ENCODE results near the gene NINJ2. TPM values are rescaled to one million over a fixed set of nuclear protein-coding genes. Genes with fewer than 3 reads are reported as not detected.

NINJ2 gene
- total and polyA plus RNA-seq, 4 experiments from 2014 or later: 3.7 to 30.3 (median 15.0) TPM

- no peak for DNase-seq
- Histone ChIP-seq H3K4me3 (ENCODE audit: low read length in 2 of 2) (no peak overlapping the region), H3K4me1 (ENCODE audit: insufficient read depth, low read length) (peaks cover 37% of the 10 kb centered on the region), H3K36me3 (ENCODE audit: insufficient read depth, low read length) (no peaks in the 10 kb centered on the region), H3K27ac (ENCODE audit: low read depth, low read length) (no peak overlapping the region), H3K9me3 (ENCODE audit: control insufficient read depth in 1 of 2, low read length in 2 of 2) (no peaks in the 10 kb centered on the region), H3K27me3 (ENCODE audit: insufficient read depth, low read length) (no peaks in the 10 kb centered on the region)
- ChIA-PET CTCF (ENCODE audit: partially characterized antibody) (interaction anchor here (1.2 kb wide), 1 partner anchor 105 kb away, joined by 3 read pairs; no protein-coding TSS in a partner anchor), POLR2A (ENCODE audit: partially characterized antibody) (no interaction called here)
- intact Hi-C loops (cut with micrococcal nuclease): no loop called here
- Mint-ChIP-seq H3K27ac (peak overlapping the region in 3 of 7 donors; percentile 4 to 74 (median 51)), H3K36me3 (peaks cover 0 to 31% of the 10 kb centered on the region in 2 donors), H3K27me3 (no peaks in the 10 kb centered on the region), H3K9me3 (no peaks in the 10 kb centered on the region), H3K4me1 (peaks cover 26 to 51% (median 39%) of the 10 kb centered on the region in 4 donors), H3K4me3 (no peak overlapping the region)
Measured at GRCh38 chr12:558580-558979, 104.7 kb downstream of the NINJ2 start.

DNA sequence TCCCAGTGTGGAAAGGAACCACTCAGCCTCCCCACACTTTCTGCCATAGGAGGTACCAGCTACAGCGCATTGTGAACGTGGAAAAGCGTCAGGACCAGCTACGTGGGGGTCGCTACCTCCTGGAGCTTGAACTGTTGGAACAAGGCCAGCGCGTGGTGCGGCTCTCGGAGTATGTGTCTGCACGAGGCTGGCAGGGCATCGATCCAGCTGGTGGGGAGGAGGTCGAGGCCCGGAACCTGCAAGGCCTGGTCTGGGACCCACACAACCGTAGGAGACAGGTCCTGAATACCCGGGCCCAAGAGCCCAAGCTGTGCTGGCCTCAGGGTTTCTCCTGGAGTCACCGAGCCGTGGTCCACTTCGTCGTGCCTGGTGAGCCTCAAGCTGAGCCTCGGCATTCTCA is 106.7 kb downstream of the NINJ2 start:
- H3K27ac Mint-ChIP-seq: no peak overlapping the region
- no peak overlapping the region for H3K27ac ChIP-seq (ENCODE audit: low read depth, low read length)
- H3K4me3 ChIP-seq (ENCODE audit: low read length in 2 of 2): no peak overlapping the region
- H3K4me1 Mint-ChIP-seq: peaks cover 28 to 51% (median 41%) of the 10 kb centered on the region in 4 donors
- H3K9me3 Mint-ChIP-seq: no peaks in the 10 kb centered on the region
- H3K4me1 ChIP-seq (ENCODE audit: insufficient read depth, low read length): peaks cover 35% of the 10 kb centered on the region
- peaks cover 0 to 31% of the 10 kb centered on the region in 2 donors for H3K36me3 Mint-ChIP-seq
- H3K9me3 ChIP-seq (ENCODE audit: control insufficient read depth in 1 of 2, low read length in 2 of 2): no peaks in the 10 kb centered on the region
- H3K36me3 ChIP-seq (ENCODE audit: insufficient read depth, low read length): no peaks in the 10 kb centered on the region
- CTCF ChIA-PET (ENCODE audit: partially characterized antibody): interaction anchor here (0.9 to 3.8 kb wide), 3 partner anchors 9 to 114 kb away, joined by 3 to 31 read pairs (median 7); no protein-coding TSS in a partner anchor
- intact Hi-C loops (cut with micrococcal nuclease): no loop called here
- POLR2A ChIA-PET (ENCODE audit: partially characterized antibody): no interaction called here
- no peak overlapping the region for H3K4me3 Mint-ChIP-seq
- no peaks in the 10 kb centered on the region for H3K27me3 ChIP-seq (ENCODE audit: insufficient read depth, low read length)
- H3K27me3 Mint-ChIP-seq: no peaks in the 10 kb centered on the region
- no peak for DNase-seq

DNA sequence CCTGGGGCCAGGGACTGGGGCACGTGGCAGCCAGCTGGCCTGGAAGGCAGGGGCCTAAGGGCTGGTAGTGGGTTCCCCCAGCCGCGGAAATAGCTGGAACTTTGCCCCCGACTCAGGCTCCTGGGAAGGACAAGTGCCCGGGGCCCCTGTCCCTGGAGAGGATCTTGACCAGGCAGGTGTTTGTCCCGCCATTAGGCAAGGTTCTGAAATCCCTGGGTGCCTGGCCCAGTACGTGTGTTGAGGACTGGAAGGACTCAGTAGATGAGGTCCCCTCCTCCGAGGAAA is 109.3 kb downstream of the NINJ2 start:
- no peak for DNase-seq
- ChIA-PET CTCF (ENCODE audit: partially characterized antibody) (interaction anchor here (0.9 to 1.8 kb wide), 4 partner anchors 10 to 198 kb away, joined by 3 to 4 read pairs (median 4); partner anchors contain the start of gene WNK1), POLR2A (ENCODE audit: partially characterized antibody) (interaction anchor here (0.5 kb wide), 1 partner anchor 1468 kb away, joined by 3 read pairs; no protein-coding TSS in a partner anchor)
- Mint-ChIP-seq H3K9me3 (no peaks in the 10 kb centered on the region), H3K4me3 (peak overlapping the region in 6 of 8 donors; percentile 47 to 94 (median 86)), H3K4me1 (peaks cover 27 to 49% (median 38%) of the 10 kb centered on the region in 4 donors), H3K27me3 (no peaks in the 10 kb centered on the region), H3K27ac (peak overlapping the region in 6 of 7 donors; percentile 23 to 98 (median 92)), H3K36me3 (peaks cover 0 to 17% of the 10 kb centered on the region in 2 donors)
- Histone ChIP-seq H3K27ac (ENCODE audit: low read depth, low read length) (peak overlapping the region; percentile 36), H3K36me3 (ENCODE audit: insufficient read depth, low read length) (no peaks in the 10 kb centered on the region), H3K4me1 (ENCODE audit: insufficient read depth, low read length) (peaks cover 34% of the 10 kb centered on the region), H3K4me3 (ENCODE audit: low read length in 2 of 2) (peak overlapping the region in 1 of 2 donors; percentile 18), H3K9me3 (ENCODE audit: control insufficient read depth in 1 of 2, low read length in 2 of 2) (no peaks in the 10 kb centered on the region), H3K27me3 (ENCODE audit: insufficient read depth, low read length) (no peaks in the 10 kb centered on the region)
- intact Hi-C loops (cut with micrococcal nuclease): no loop called here

DNA sequence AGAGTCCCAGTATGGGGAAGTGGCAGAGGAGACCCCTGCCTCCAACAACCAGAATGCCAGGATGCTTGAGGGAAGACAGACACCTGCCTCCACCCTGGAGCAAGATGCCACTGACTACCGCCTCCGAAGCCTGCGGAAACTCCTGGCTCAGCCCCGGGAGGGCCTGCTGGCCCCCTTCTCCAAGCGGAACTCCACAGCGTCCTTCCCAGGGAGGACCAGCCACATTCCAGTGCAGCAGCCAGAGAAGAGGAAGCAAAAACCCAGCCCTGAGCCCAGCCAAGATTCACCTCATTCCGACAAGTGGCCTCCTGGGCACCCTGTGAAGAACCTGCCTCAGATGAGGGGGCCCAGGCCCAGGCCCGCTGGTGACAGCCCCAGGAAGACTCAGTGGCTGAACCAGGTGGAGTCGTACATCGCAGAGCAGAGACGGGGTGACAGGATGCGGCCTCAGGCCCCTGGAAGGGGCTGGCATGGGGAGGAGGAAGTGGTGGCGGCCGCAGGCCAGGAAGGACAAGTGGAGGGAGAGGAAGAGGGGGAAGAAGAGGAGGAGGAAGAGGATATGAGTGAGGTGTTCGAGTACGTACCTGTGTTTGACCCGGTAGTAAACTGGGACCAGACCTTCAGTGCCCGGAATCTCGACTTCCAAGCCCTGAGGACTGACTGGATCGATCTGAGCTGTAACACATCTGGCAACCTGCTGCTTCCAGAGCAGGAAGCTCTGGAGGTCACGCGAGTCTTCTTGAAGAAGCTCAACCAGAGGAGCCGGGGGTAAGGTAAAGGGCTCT is 109.8 kb downstream of the NINJ2 start:
- H3K4me3 Mint-ChIP-seq: peak overlapping the region; percentile 58 to 94 (median 77)
- H3K27ac Mint-ChIP-seq: peak overlapping the region; percentile 57 to 98 (median 92)
- peaks cover 0 to 13% of the 10 kb centered on the region in 2 donors for H3K36me3 Mint-ChIP-seq
- peaks cover 25 to 47% (median 39%) of the 10 kb centered on the region in 4 donors for H3K4me1 Mint-ChIP-seq
- Histone ChIP-seq H3K27me3 (ENCODE audit: insufficient read depth, low read length) (no peaks in the 10 kb centered on the region), H3K4me3 (ENCODE audit: low read length in 2 of 2) (peak overlapping the region in 1 of 2 donors; percentile 18), H3K9me3 (ENCODE audit: control insufficient read depth in 1 of 2, low read length in 2 of 2) (no peaks in the 10 kb centered on the region), H3K27ac (ENCODE audit: low read depth, low read length) (peak overlapping the region; percentile 36), H3K4me1 (ENCODE audit: insufficient read depth, low read length) (peaks cover 34% of the 10 kb centered on the region), H3K36me3 (ENCODE audit: insufficient read depth, low read length) (no peaks in the 10 kb centered on the region)
- intact Hi-C loops (cut with micrococcal nuclease): no loop called here
- CTCF ChIA-PET (ENCODE audit: partially characterized antibody): interaction anchor here (0.9 to 1.8 kb wide), 5 partner anchors 10 to 199 kb away, joined by 3 to 4 read pairs (median 4); partner anchors contain the start of gene WNK1
- no peaks in the 10 kb centered on the region for H3K9me3 Mint-ChIP-seq
- DNase-seq: peak in 2 of 5 donors; percentile 70 to 74
- POLR2A ChIA-PET (ENCODE audit: partially characterized antibody): interaction anchor here (0.5 kb wide), 1 partner anchor 1469 kb away, joined by 3 read pairs; no protein-coding TSS in a partner anchor
- no peaks in the 10 kb centered on the region for H3K27me3 Mint-ChIP-seq

GRCh38 chr12:552466-552865 is 110.8 kb downstream of the NINJ2 start:
- Mint-ChIP-seq H3K4me3 (peak overlapping the region in 5 of 8 donors; percentile 30 to 94 (median 64)), H3K9me3 (no peaks in the 10 kb centered on the region)
- intact Hi-C loops (cut with micrococcal nuclease): no loop called here

GRCh38 chr12:550473-551260 is 112.6 kb downstream of the NINJ2 start:
- Histone ChIP-seq H3K36me3 (ENCODE audit: insufficient read depth, low read length) (no peaks in the 10 kb centered on the region), H3K4me3 (ENCODE audit: low read length in 2 of 2) (no peak overlapping the region), H3K27ac (ENCODE audit: low read depth, low read length) (no peak overlapping the region), H3K9me3 (ENCODE audit: control insufficient read depth in 1 of 2, low read length in 2 of 2) (no peaks in the 10 kb centered on the region), H3K4me1 (ENCODE audit: insufficient read depth, low read length) (peaks cover 45% of the 10 kb centered on the region), H3K27me3 (ENCODE audit: insufficient read depth, low read length) (no peaks in the 10 kb centered on the region)
- H3K9me3 Mint-ChIP-seq: no peaks in the 10 kb centered on the region
- intact Hi-C loops (cut with micrococcal nuclease): no loop called here
- ChIA-PET CTCF (ENCODE audit: partially characterized antibody) (interaction anchor here (0.9 to 1.3 kb wide), 5 partner anchors 12 to 109 kb away, joined by 3 to 4 read pairs (median 3); no protein-coding TSS in a partner anchor), POLR2A (ENCODE audit: partially characterized antibody) (no interaction called here)
- no peaks in the 10 kb centered on the region for H3K36me3 Mint-ChIP-seq
- peak overlapping the region in 4 of 7 donors; percentile 24 to 88 (median 48) for H3K27ac Mint-ChIP-seq
- DNase-seq: no peak
- H3K4me1 Mint-ChIP-seq: peaks cover 29 to 53% (median 37%) of the 10 kb centered on the region in 4 donors
- peaks cover 0 to 2% of the 10 kb centered on the region in 2 donors for H3K27me3 Mint-ChIP-seq
- H3K4me3 Mint-ChIP-seq: no peak overlapping the region

More at GRCh38 chr12:552466-552865, 110.8 kb downstream of the NINJ2 start:
- Mint-ChIP-seq H3K36me3 (peaks cover 0 to 9% of the 10 kb centered on the region in 2 donors), H3K27ac (peak overlapping the region in 6 of 7 donors; percentile 6 to 98 (median 66)), H3K4me1 (peaks cover 25 to 48% (median 39%) of the 10 kb centered on the region in 4 donors), H3K27me3 (no peaks in the 10 kb centered on the region)
- no peak overlapping the region for H3K4me3 ChIP-seq (ENCODE audit: low read length in 2 of 2)
- no peaks in the 10 kb centered on the region for H3K27me3 ChIP-seq (ENCODE audit: insufficient read depth, low read length)
- ChIA-PET CTCF (ENCODE audit: partially characterized antibody) (interaction anchor here (1.2 to 1.4 kb wide), 2 partner anchors 100 to 108 kb away, joined by 3 to 6 read pairs; no protein-coding TSS in a partner anchor), POLR2A (ENCODE audit: partially characterized antibody) (no interaction called here)
- H3K9me3 ChIP-seq (ENCODE audit: control insufficient read depth in 1 of 2, low read length in 2 of 2): no peaks in the 10 kb centered on the region
- H3K4me1 ChIP-seq (ENCODE audit: insufficient read depth, low read length): peaks cover 34% of the 10 kb centered on the region
- H3K36me3 ChIP-seq (ENCODE audit: insufficient read depth, low read length): no peaks in the 10 kb centered on the region
- no peak for DNase-seq
- H3K27ac ChIP-seq (ENCODE audit: low read depth, low read length): no peak overlapping the region
